ENCODE measurements around the gene IGF1R.

GRCh38 chr15:98951004-98951403, 302.7 kb downstream of the IGF1R start:
- TF ChIP-seq, protein P1, sequence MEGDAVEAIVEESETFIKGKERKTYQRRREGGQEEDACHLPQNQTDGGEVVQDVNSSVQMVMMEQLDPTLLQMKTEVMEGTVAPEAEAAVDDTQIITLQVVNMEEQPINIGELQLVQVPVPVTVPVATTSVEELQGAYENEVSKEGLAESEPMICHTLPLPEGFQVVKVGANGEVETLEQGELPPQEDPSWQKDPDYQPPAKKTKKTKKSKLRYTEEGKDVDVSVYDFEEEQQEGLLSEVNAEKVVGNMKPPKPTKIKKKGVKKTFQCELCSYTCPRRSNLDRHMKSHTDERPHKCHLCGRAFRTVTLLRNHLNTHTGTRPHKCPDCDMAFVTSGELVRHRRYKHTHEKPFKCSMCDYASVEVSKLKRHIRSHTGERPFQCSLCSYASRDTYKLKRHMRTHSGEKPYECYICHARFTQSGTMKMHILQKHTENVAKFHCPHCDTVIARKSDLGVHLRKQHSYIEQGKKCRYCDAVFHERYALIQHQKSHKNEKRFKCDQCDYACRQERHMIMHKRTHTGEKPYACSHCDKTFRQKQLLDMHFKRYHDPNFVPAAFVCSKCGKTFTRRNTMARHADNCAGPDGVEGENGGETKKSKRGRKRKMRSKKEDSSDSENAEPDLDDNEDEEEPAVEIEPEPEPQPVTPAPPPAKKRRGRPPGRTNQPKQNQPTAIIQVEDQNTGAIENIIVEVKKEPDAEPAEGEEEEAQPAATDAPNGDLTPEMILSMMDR (IDR thresholded peaks at IDR 0.05) = no peak
- TF ChIP-seq EP300 (IDR thresholded peaks at IDR 0.05) (no peak), POLR2A (IDR thresholded peaks at IDR 0.05) (no peak), POLR2AphosphoS5 (IDR thresholded peaks at IDR 0.05) (no peak)
